Activated T-cell treated with anti-CD3 and anti-CD28 coated beads, Interleukin-2, amount 50 U/mL, for 72 hours (primary cell): ENCODE data around the gene SLC25A24. TPM values are rescaled to one million over a fixed set of nuclear protein-coding genes. Genes with fewer than 3 reads are reported as not detected.
"Not testable (repeated sequence)": the region's sequence is repeated elsewhere in the genome, so short reads cannot be mapped to it uniquely, and the experiment has no call there.

Source experiments
- ATAC-seq, 2 donors: fragments of 150-1000 bp; cut with Tn5 transposase; replicated peaks in 1 of 2; 2 replicates each; pipeline ENCODE4 v1.10.0; 2021; ENCODE audit warnings: moderate library complexity in 2 of 2, mild to moderate bottlenecking in 1 of 2
- DNase-seq, 2 donors: peaks; one replicate each; pipeline ENCODE4 v3.0.0; 2021 to 2022; ENCODE audit warnings: mixed read lengths in 1 of 2
- H3K27ac Mint-ChIP-seq: one replicate; pipeline ENCODE4 v1.8.0; 2022; ENCODE audit warnings: mild to moderate bottlenecking, moderate library complexity, mixed read lengths
- H3K27me3 Mint-ChIP-seq: one replicate; pipeline ENCODE4 v1.8.0; 2022; ENCODE audit warnings: low read depth, mixed read lengths
- H3K36me3 Mint-ChIP-seq, 2 donors: one replicate each; pipeline ENCODE4 v1.8.0; 2022; ENCODE audit warnings: mixed read lengths in 2 of 2, mild to moderate bottlenecking in 1 of 2; ENCODE audit not compliant: insufficient read depth in 2 of 2
- H3K4me1 Mint-ChIP-seq: one replicate; pipeline ENCODE4 v1.8.0; 2022; ENCODE audit warnings: low read depth, mixed read lengths
- H3K4me3 Mint-ChIP-seq, 2 donors: one replicate each; pipeline ENCODE4 v1.8.0; 2022; ENCODE audit warnings: mild to moderate bottlenecking in 2 of 2, mixed read lengths in 2 of 2, moderate library complexity in 2 of 2
- H3K9me3 Mint-ChIP-seq, 2 donors: one replicate each; pipeline ENCODE4 v1.8.0; 2022; ENCODE audit warnings: mixed read lengths in 2 of 2
- total RNA-seq, 2 donors: library from RNA; stranded (reverse); gene quantifications; one replicate each; pipeline ENCODE4 v1.2.3, GENCODE V29; 2022

SLC25A24 gene
- total RNA-seq, result 10 to 100 TPM; 17.4 to 21.4 TPM

DNA sequence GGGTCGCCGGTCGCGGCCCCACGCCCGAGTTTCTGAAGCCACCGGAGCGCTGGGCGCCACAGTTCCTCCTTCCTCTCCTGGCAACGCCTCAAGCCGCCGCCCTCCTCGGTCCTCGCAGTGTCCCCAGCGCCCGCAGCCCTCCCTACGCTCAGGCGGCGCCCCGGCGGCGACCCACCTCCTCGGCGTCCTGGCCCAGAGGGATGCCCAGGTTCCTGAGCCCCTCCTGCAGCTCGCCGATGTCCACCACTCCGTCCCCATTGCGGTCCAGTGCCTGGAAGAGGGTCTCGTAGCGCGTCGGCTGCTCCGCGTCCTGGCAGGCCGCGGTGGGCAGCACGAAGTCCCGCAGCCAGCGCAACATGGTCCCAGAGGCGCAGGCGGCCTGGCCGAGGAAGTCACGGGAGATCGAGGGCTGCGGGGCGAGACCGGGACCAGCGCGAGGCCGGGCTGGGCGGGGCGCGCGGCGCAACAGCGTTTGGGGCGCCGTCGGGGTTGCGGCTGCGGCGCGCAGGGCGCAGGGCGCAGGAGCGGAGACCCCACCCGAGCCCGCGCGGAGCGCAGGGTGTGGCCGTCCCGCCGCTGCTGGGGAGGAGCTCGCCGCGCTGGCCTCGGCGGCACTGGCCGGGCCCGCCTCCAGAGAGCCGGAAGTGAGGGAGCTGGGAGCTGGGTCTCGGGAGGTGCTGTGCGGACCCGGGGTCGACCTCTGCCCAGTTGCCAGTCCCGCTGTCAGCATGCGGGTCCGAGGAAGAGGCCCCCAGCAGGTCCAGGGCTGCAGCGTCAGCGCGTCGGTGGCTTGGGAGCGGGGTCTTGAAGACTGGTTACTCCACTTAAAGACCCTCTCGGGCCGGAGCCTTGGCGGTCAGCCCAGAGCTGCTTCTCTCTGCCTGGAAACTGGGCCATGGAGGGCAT, at the start of gene SLC25A24:
TSS of gene SLC25A24 (minus strand) at position 563 of the 906 bp plus-strand sequence. CDS start at position 358, 205 bp downstream.
- Mint-ChIP-seq H3K4me1 (peaks cover 34% of the 10 kb centered on the region), H3K36me3 (peaks cover 6 to 8% of the 10 kb centered on the region in 2 donors), H3K4me3 (peak within 1 kb of the TSS; percentile 92 to 97), H3K27me3 (no peaks in the 10 kb centered on the region), H3K9me3 (peaks cover 3 to 4% of the 10 kb centered on the region in 2 donors), H3K27ac (peak within 1 kb of the TSS; percentile 88)
- DNase-seq (peak; percentile 86 to 88), ATAC-seq (peak; percentile 98)

DNA sequence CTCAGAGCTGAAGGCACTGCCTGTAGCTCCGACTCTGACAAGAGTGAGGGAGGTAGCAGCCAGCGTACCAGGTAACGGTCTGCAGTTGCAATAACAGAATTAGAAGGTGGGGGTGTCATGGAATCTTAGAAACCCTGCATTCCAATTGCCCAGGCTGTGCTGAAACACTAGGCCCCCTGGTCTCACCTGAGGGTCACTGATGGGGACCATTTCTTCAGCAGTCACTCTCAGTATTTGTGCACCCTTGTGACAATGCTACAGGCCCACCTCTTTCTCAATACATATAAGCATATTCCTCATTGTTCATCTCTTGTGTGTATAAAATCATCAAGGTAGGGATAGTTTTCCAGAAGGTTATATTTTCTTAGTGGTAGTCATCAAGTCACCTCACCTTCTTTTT, 43.8 kb upstream of the SLC25A24 start, which contains the start of gene NBPF4:
TSS of gene NBPF4 (minus strand) at position 101 of the 400 bp plus-strand sequence. CDS start 315 bp downstream, outside the sequence.
- H3K27ac Mint-ChIP-seq, H3K9me3 Mint-ChIP-seq, H3K4me1 Mint-ChIP-seq, ATAC-seq, H3K27me3 Mint-ChIP-seq, H3K36me3 Mint-ChIP-seq, DNase-seq, H3K4me3 Mint-ChIP-seq: not testable (repeated sequence)

DNA sequence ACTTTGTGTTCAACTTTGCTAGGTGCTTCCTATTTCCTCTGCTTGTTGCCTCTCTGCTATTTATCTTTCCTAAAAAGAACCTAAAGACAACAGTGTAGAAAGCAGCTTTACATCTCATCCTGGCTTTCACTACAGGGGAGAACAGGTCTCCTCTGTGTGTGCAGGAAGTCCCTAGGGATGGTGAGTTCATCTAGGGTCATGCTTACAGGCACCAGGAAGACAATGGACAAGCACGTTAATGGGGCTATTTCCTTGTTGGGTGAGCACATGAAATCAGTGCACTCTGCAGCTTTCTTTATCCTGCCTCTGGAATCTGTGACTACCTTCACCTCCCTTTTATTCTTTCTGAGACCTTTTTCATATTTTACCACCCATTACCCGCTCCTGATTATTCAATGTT, 39.3 kb upstream of the SLC25A24 start:
- not testable (repeated sequence) for H3K4me1 Mint-ChIP-seq, H3K36me3 Mint-ChIP-seq, H3K27me3 Mint-ChIP-seq, ATAC-seq, H3K27ac Mint-ChIP-seq, H3K9me3 Mint-ChIP-seq, H3K4me3 Mint-ChIP-seq, DNase-seq

DNA sequence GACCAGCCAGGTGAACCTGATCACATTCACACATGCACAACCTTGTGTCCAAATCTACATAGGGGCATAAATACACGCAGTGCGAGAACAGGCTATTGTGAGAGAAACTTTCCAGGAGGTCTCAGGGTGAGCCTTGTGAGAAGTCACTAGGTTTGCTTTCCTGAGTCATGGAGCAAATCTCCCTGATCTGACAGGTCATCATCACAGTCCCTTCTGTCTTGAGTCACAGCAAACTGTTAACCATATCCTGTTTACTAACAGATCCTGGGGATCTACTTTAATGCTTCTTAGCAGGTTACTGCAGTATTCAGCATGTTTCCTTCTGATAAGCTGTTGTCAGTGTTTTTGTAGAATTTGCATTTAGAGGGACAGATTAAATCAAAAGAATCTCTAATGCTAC, 35.2 kb upstream of the SLC25A24 start:
- not testable (repeated sequence) for H3K27me3 Mint-ChIP-seq, H3K4me3 Mint-ChIP-seq, H3K27ac Mint-ChIP-seq, H3K9me3 Mint-ChIP-seq, H3K4me1 Mint-ChIP-seq, DNase-seq, H3K36me3 Mint-ChIP-seq
- ATAC-seq, result peak; percentile 88 to 90

DNA sequence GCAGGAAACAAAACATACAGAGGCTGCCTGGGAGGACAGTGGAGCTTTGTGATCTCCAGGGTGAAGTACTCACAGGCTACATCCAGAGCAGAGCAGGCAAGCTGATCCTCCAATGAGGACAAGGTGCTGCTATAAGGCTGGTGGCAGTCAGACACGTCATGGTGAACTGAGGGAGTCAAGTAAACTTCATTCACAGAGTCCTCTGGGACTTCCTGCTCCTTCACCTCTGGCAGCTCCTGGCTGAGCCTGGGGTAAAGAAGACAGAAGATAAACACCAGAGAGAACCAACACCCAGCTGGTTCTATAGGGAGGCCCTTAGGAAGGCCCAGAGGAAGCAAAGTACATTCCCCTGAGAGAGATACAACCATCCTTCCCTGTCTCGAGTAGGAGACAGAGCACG, 32.0 kb upstream of the SLC25A24 start:
- H3K9me3 Mint-ChIP-seq, H3K27ac Mint-ChIP-seq, ATAC-seq, DNase-seq, H3K4me3 Mint-ChIP-seq, H3K27me3 Mint-ChIP-seq, H3K36me3 Mint-ChIP-seq, H3K4me1 Mint-ChIP-seq: not testable (repeated sequence)

DNA sequence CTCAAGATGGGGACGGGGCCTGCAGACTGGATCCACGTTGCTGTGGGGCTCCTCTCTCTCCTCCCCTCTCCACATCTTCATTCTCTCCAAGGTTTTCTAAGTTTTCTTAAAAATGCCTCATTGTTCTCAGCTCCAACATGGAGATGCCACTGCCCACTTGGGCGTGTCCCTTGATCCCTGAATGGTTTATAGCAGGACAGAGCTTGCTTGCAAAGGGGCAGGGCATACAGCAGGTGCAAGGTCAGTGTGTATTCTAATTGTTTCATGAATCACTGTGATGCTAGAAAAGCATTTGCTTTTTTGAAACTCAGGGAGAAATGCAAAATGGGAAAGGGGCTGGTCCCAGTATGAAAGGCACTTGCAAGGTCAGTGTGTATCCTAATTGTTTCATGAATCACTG, 29.8 kb upstream of the SLC25A24 start:
- H3K36me3 Mint-ChIP-seq, H3K27ac Mint-ChIP-seq, H3K4me3 Mint-ChIP-seq, H3K9me3 Mint-ChIP-seq, DNase-seq, H3K4me1 Mint-ChIP-seq, H3K27me3 Mint-ChIP-seq, ATAC-seq: not testable (repeated sequence)

DNA sequence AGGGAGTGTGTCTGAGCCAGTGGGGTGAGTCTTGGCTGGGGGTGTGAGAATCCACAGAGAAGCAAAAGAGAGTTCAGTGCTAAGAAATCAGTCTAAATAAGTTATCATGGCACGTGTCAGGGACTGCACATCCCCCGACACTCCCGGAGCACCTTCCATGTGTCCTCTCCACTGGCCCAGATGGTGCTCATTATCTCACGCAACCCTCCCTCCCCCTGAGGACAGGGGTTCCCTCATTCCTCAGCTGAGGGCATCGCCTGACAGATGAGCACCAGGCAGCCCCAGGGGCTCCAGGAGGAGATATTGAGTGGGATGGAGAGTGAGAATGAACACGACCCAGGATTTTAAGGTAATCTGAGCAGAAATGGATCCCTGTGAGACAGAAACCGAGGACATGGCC, 27.6 kb upstream of the SLC25A24 start:
- not testable (repeated sequence) for H3K4me3 Mint-ChIP-seq, H3K27ac Mint-ChIP-seq, H3K4me1 Mint-ChIP-seq, DNase-seq, H3K9me3 Mint-ChIP-seq, H3K36me3 Mint-ChIP-seq, ATAC-seq
- peaks cover 11% of the 10 kb centered on the region for H3K27me3 Mint-ChIP-seq

DNA sequence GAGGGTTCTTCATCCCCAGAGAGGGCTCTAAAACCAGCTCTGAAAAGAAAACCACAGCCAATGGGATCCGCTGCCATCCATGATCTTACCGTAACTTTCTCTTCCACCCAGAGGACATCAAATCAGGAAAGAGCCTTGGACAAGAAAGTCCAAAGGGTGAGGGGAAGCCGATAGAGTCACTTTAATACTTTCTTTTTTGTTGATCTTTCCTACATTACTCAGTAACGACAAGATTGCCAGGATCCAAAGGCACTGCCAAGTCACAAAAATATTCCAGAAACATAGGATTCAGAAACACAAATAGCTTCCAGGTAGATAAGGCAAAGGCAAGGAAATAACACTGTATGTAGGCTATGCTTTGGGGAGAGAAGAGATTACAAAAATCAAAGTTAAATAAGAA, 26.7 kb upstream of the SLC25A24 start:
- H3K27ac Mint-ChIP-seq, DNase-seq, H3K4me1 Mint-ChIP-seq, H3K9me3 Mint-ChIP-seq, H3K36me3 Mint-ChIP-seq, ATAC-seq, H3K4me3 Mint-ChIP-seq: not testable (repeated sequence)
- H3K27me3 Mint-ChIP-seq, result peaks cover 11% of the 10 kb centered on the region

DNA sequence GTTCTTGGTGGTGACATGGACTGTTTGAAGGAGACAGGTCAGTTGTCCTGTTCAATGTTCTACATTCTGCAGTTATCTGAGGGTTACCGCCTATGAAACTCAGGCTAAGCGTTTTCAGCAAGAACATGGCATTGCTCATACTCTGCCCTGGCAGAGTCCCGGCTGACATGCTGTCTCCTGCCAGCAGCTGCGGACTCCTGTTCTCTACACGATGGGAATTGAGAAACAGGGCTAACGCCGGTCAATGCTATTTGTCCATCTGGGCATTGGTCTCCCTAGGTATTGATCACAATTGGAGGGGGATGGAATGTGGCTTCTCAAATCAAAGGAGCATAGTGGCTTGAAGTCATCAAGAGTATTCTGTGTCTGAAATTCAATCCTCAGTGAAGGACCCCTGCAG, 23.1 kb upstream of the SLC25A24 start:
- not testable (repeated sequence) for H3K36me3 Mint-ChIP-seq, H3K4me3 Mint-ChIP-seq, ATAC-seq, H3K27ac Mint-ChIP-seq, DNase-seq, H3K9me3 Mint-ChIP-seq, H3K4me1 Mint-ChIP-seq
- peaks cover 11% of the 10 kb centered on the region for H3K27me3 Mint-ChIP-seq

DNA sequence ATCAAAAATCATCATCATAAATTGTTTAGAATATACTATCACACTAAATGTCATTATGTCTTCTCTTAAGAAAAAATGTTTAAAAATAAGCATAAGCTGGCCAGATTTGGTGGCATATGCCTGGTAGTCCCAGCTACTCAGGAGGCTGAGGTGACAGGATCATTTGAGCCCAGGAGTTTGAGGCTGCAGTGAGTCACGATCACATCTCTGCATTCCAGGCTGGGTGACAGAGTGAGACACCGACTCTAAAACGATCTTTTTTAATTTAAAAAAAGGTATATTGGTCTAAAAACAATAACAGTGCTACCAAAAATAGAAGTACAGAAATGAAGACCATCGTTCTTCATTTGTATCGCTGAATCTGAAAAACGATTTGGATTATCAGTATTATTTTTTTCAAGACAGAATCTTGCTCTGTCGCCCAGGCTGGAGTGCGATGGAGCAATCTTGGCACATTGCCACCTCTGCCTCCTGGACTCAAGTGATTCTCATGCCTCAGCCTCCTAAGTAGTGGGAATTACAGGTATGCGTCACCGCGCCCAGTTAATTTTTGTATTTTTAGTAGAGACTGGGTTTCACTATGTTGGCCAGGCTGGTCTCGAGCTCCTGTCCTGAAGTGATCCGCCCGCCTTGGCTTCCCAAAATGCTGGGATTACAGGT, 17.5 kb upstream of the SLC25A24 start:
- H3K36me3 Mint-ChIP-seq, H3K4me1 Mint-ChIP-seq, H3K4me3 Mint-ChIP-seq, H3K27ac Mint-ChIP-seq, H3K9me3 Mint-ChIP-seq, DNase-seq, H3K27me3 Mint-ChIP-seq, ATAC-seq: not testable (repeated sequence)

DNA sequence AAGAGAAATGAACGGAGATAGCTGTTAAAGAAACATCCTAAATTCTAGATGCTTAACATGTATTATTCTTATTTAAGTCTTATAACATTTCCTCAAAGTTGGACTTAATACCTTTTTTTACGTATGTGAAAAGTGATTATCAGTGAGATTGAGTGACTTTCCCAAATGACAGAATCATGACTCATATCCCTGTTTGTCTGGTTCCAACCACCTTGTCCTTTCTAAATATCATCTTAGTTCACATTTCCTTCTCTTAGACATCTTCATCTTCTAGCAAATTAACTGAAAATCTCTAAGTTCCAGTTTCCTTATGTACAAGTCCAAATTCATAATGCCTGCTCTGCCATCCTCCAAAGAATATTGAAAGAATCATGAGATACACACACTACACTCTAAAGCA, 16.9 kb upstream of the SLC25A24 start:
- not testable (repeated sequence) for H3K27ac Mint-ChIP-seq, H3K4me1 Mint-ChIP-seq, H3K36me3 Mint-ChIP-seq, H3K4me3 Mint-ChIP-seq, DNase-seq, H3K9me3 Mint-ChIP-seq, ATAC-seq, H3K27me3 Mint-ChIP-seq

DNA sequence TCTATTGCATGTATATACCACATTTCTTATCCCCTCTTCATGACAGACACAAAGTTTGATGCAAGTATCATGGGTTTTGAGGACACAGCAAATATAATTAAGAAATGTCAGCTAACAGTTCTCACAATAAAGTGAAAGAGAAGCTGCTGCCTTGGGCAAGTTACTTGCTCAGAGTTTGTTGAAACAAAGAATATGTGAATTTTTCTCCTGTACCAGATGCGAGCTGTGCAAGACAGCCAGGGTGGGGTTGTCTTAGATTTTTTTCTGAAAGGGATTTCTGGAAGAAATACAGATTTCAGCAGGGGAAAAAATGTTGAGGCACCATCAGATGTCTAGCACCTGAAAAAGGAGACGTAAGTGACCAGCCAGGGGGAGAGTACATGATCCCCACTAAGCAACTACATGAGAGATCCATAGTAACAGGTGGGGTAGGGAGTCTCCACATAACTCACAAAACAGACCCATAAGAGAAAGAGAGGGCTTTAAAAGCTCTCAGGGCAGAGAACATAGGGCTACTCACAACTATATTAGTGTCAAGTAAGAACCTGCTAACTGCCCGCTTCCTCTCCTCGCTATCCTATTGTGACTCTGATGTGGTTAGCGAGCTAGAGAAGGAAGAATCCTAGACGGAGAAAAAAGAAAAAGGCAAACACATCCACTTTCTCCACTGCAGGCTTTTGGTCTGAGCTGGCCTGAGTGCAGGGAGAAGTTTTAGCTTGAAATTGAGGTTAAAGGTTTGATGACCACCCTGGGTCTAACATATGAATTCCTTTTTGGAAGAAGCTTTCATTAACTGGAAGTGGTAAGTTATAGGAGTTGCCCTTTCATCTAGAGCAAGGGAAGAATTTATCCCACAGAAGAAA, 16.1 kb upstream of the SLC25A24 start:
- not testable (repeated sequence) for H3K27ac Mint-ChIP-seq, ATAC-seq

More for the DNA sequence above, 16.1 kb upstream of the SLC25A24 start:
- H3K36me3 Mint-ChIP-seq, DNase-seq, H3K4me1 Mint-ChIP-seq, H3K4me3 Mint-ChIP-seq, H3K9me3 Mint-ChIP-seq: not testable (repeated sequence)
- H3K27me3 Mint-ChIP-seq, result peaks cover 11% of the 10 kb centered on the region
